Islet precursor cell (in vitro differentiated cells): Measurements from ENCODE around the gene BLACAT1.

Experiments
- DNase-seq: peaks from one replicate; pipeline ENCODE4 v3.0.0-alpha.2; 2018

Gene BLACAT1

GRCh38 chr1:205455581-205456382 lies at the start of gene BLACAT1:
TSS of gene BLACAT1 (minus strand) at chr1:205456045.
- DNase-seq = no peak

- peak; percentile 76 for DNase-seq
Measured at GRCh38 chr1:205505076-205505729, 49.4 kb upstream of the BLACAT1 start.

GRCh38 chr1:205504311-205505075 lies 48.6 kb upstream of the BLACAT1 start, which contains the start of gene CDK18:
TSS of gene CDK18 (plus strand) at chr1:205504669. CDS start at chr1:205523168, 18,499 bp downstream.
- peak; percentile 94 for DNase-seq

GRCh38 chr1:205502992-205503391 lies 47.1 kb upstream of the BLACAT1 start:
- DNase-seq = no peak

- no peak for DNase-seq
Measured at GRCh38 chr1:205502111-205502810, 46.4 kb upstream of the BLACAT1 start.

GRCh38 chr1:205500240-205501233 lies 44.7 kb upstream of the BLACAT1 start:
- DNase-seq = peak; percentile 73

- no peak for DNase-seq
Measured at GRCh38 chr1:205499789-205500188, 43.9 kb upstream of the BLACAT1 start.

- DNase-seq = no peak
Measured at GRCh38 chr1:205497351-205497750, 41.5 kb upstream of the BLACAT1 start.

GRCh38 chr1:205496661-205497060 lies 40.8 kb upstream of the BLACAT1 start:
- DNase-seq = no peak

- peak; percentile 75 for DNase-seq
Measured at GRCh38 chr1:205495237-205495823, 39.5 kb upstream of the BLACAT1 start.

- no peak for DNase-seq
Measured at GRCh38 chr1:205494115-205494514, 38.3 kb upstream of the BLACAT1 start.

GRCh38 chr1:205493241-205494085 lies 37.6 kb upstream of the BLACAT1 start:
- DNase-seq = peak; percentile 88

- DNase-seq = no peak
Measured at GRCh38 chr1:205492774-205493173, 36.9 kb upstream of the BLACAT1 start.

- peak; percentile 73 for DNase-seq
Measured at GRCh38 chr1:205492201-205492667, 36.4 kb upstream of the BLACAT1 start.

GRCh38 chr1:205491794-205492193 lies 35.9 kb upstream of the BLACAT1 start:
- no peak for DNase-seq

GRCh38 chr1:205488074-205488723 lies 32.4 kb upstream of the BLACAT1 start:
- peak; percentile 84 for DNase-seq

- DNase-seq = no peak
Measured at GRCh38 chr1:205486258-205486657, 30.4 kb upstream of the BLACAT1 start.

- DNase-seq = peak; percentile 96
Measured at GRCh38 chr1:205484985-205485967, 29.4 kb upstream of the BLACAT1 start.
